NCI-H526 (cell line): Measurements from ENCODE around the gene TRIM13.
"Not testable (repeated sequence)": the region's sequence is repeated elsewhere in the genome, so short reads cannot be mapped to it uniquely, and the experiment has no call there.

Experiments used
- DNase-seq, 2 experiments: peaks; one replicate each; lab custom pipeline; 2025; lab: John Stamatoyannopoulos, UW

Gene TRIM13

GRCh38 chr13:50060718-50061117 is 63.9 kb downstream of the TRIM13 start:
- no peak for DNase-seq

GRCh38 chr13:50062336-50062735 is 65.5 kb downstream of the TRIM13 start:
- DNase-seq: not testable (repeated sequence)

GRCh38 chr13:50065712-50066111 is 68.9 kb downstream of the TRIM13 start:
- no peak for DNase-seq
